ENCODE data around the gene DCLK3. TPM values are rescaled to one million over a fixed set of nuclear protein-coding genes. Genes with fewer than 3 reads are reported as not detected.

The DCLK3 gene
- total RNA-seq, 1 donor from 2014 or later = not detected

DNA sequence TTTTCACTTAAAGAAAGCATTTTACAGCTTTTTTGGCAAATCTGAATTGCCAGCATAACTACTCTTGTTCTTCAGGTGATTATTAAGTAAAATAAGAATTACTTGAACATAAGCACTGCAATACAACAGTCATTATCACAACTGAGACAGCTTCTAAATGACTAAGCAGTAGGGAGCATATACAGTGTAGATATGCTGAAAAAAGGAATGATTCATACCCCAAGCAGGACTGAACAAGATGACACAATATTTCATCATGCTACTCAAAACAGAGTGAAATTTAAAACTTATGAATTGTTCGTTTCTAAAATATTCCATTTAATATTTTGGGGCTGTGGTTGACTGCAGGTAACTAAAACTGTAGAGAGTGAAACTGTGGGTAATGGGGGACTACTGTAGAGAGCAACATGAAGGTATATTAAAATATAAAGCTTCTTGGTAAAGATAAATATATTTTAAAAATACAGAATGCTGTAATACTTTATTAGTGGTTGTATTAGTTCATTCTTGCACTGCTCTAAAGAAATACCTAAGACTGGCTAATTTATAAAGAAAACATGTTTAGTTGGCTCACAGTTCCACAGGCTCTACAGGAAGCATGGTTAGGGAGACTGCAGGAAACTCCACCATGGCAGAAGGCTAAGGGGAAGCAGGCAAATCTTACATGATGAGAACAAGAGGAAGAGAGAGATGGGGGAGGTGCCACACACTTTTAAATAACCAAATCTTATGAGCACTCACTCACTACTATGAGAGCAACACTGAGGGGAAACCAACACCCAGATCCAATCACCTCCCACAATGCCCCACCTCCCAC lies 84.8 kb downstream of the DCLK3 start:
- no peak for DNase-seq (ENCODE audit: extremely low read depth, low read depth, low spot score)

DNA sequence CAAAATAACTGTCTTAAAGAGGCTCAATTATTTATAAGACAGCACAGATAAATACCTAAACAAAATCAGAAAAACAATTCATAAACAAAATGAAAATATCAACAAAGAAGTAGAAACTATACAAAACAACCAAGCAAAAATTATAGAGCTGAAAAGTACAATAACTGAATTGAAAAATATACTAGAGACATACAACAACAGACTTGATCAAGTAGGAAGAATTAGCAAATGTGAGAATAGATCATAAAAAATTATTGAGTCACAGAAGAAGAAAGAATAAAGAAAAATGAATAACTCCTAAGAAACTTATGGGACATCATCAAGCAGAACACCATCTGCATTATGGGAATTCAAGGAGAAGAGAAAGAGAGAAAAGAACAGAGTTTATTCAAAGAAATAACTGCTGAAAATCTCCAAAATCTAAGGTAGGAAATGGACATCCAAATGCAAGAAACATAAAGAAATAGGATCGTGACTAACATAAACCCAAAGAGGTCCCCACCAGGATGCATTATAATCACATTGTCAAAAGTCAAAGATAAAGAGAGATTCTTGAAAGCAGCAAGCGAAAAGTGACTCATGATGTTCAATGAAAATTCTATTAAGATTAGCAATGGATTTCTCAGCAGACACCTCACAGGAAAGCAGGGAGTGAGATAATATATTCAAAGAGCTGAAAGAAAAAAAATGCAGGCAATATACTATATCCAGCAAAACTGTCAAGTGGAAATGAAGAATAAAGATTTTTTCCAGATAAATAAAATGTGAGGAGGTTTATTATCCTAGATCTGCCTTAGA lies 85.9 kb downstream of the DCLK3 start:
- no peak for DNase-seq (ENCODE audit: extremely low read depth, low read depth, low spot score)

DNA sequence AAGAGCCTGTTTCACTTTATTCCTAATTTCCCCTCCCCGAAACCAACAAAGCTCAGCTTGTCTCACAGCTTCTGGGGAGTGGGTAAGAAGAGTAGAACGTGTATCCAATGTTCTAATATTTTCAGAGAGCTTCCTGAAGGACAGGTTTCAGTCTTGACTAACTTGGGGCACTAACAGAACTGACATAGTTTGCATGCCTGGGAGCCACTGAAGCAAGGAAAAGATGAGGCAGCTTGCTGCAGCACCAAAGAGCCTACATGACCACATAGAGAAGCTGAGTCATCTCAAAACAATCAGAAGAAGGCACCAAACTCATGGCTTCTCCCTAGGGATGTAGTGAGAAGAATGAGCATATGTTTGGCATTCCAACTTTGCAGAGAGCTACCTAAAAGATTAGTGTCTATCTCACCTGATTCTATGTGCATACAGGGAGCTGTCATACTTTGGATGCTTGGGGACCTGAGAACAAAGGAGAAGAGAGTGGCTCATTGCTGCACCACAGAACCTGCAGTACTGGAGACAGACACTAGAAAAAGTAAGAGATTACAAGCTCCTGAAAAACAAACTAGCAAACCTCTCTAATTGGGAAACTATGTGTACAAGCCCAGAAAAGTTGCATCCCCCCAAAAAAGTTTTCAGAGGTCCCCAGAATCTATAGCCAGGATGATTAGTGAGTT lies 86.9 kb downstream of the DCLK3 start:
- no peak for DNase-seq (ENCODE audit: extremely low read depth, low read depth, low spot score)

DNA sequence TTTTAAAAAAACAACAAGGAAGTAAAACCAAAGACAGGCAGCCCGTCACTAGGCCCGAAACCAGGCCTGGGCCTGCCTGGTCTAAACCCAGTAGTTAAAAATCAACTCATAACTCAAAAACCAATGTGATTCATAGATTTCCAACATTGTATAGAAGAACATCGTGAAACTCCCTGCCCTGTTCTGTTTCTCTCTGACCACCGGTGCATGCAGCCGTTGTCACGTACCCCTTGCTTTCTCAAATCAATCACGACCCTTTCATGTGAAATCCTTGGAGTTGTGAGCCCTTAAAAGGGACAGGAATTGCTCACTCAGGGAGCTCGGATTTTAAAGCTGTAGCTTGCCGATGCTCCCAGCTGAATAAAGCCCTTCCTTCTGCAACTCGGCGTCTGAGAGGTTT lies 89.5 kb downstream of the DCLK3 start:
- no peak for DNase-seq (ENCODE audit: extremely low read depth, low read depth, low spot score)

DNA sequence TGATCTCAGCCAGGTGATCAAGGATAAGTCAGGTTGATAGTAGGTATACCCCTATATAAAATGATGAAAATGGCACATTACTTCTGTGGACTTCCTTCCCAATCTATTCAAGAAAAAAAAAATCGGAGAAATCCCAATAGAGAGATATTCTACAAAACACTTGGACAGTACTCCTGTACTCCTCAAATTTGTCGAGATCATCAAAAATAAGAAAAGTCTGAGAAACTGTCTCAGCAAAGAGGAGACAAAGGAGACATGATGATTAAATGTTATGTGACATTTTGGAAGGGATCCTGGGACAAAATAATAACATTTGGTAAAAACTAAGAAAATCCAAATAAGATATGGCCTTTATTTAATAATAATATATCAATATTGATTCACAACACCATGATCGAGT lies 94.6 kb downstream of the DCLK3 start:
- no peak for DNase-seq (ENCODE audit: extremely low read depth, low read depth, low spot score)

DNA sequence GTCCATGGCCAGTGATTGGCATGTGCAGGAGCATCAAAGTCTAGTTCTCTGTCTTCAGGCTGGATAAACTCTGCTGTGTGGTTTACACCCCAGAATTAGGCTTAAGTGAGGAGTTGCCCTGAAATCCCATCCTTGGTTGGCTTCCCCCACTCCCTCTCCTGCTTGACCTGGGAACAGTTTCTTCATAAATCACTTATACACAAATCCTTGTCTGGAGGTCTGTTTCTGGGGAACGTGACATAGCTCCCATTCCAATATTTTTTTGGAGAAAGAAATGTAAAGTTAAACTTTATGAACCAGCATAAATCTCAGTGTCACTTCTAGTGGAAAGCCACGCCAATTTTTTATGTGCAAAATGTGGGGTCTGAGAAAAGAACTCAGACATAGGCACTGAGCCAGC lies 98.2 kb downstream of the DCLK3 start:
- no peak for DNase-seq (ENCODE audit: extremely low read depth, low read depth, low spot score)

DNA sequence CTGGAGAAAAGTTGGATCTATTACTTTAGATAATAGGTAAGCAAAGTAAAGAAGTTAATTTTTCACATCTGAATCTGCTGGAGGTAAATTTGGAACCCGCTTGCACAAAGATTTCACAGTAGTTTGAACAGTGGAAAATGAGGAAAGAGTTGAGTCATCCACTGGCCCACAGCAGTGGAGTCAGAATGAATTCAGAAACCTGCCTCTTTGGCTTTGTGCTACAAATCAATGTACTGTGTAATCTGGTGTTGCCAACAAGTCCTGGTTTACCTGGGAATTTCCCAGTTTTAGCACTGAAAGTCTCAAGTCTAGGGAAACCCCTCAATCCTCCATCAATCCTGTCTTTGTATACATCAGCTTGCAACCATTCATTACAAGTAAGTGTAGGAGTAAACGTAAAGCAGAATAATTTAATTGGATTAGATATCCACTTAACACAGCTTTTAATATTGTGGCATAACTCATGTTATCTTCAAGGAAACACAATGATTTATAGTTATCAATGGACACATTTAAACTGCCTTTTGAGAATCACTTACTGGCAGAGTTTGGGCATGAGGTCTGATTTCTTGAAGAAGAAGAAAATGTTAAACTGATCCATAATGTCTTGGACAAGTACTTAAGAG lies 100.6 kb downstream of the DCLK3 start:
- no peak for DNase-seq (ENCODE audit: extremely low read depth, low read depth, low spot score)

DNA sequence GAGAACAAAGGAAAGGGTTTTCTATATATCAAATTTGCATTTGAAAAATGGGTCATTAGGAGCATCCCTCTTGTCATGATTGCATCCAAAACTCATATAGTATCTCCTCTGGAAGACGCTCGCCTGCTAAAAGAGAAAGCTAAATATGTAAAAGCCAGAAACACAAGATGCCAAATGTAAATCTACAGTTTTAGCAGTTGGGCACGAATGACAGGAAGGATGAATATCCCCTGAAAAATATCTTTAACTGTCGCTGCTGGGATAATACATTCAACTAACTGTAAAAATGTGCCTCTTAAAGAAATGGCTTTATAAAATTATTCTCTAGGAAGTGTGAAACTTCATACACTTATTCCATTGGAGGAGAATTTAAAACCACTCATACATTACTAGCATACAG lies 101.7 kb downstream of the DCLK3 start:
- no peak for DNase-seq (ENCODE audit: extremely low read depth, low read depth, low spot score)

Other genes with a start within 250 kb of the DCLK3 start
- gene TRANK1, start 180.5 kb upstream of the DCLK3 start, total RNA-seq = 9.9 and 16.8 TPM in 2 replicates
- gene EPM2AIP1, start 228.6 kb upstream of the DCLK3 start, total RNA-seq = 8.9 and 9.0 TPM in 2 replicates
- 25.1 and 27.8 TPM in 2 replicates for gene MLH1, start 229.0 kb upstream of the DCLK3 start, total RNA-seq

Data from glomerular endothelial cell (primary cell).